ENCODE measurements around the gene MLLT11. TPM values are rescaled to one million over a fixed set of nuclear protein-coding genes. Genes with fewer than 3 reads are reported as not detected.

The MLLT11 gene
- total RNA-seq, 1 donor from 2014 or later = 34.1 TPM

DNA sequence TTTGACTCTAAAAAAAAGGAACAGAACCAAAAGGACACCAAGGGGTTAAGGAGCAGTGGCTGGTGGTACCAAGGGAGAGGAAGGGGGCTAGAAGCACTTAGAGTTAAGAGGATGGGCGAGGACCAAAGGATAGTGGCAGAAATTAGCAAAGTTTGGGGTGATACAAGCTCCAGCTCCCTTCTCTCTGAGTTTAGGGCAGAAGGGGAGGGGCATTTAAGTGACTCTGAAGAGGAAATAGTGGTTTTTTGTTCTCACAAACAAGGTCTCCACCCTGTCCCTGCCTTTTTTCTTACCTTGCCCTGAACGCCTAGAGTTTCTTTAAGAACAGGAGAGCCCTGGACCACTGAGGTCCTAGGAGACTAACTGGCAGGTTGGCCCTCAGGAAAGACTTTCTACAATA lies 4.0 kb upstream of the MLLT11 start:
- Histone ChIP-seq H3K4me3 (peak overlapping the region; percentile 92), H3K36me3 (peaks cover 49% of the 10 kb centered on the region), H3K9me3 (replicated peaks) (no peaks in the 10 kb centered on the region), H3K27me3 (ENCODE audit: low read depth) (no peaks in the 10 kb centered on the region), H3K27ac (replicated peaks) (peak overlapping the region; percentile 96), H3K4me1 (peaks cover 67% of the 10 kb centered on the region)
- DNase-seq = no peak
- TF ChIP-seq CTCF (IDR thresholded peaks at IDR 0.05; ENCODE audit: borderline replicate concordance) = no peak
- intact Hi-C loops (cut with micrococcal nuclease) = no loop called here

DNA sequence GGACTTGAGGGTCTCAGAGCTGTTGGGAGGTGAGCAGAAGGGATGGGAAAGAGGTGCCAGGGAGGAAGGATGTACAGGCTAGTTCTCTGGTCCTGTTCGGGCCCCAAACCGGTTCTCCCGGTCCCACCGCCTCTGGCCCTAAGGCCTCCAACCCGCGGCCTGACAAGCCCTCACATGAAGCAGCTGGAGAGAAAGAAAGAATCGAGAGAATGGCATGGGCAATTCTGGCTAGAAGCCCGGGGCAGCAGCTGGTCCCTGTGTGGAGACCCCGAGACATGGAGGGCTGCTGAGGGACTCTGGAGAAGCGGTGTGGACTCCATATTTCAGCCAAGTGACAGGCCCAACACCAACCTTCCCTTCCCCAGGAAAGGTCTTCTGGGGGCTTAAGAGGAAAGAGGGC lies 1.5 kb upstream of the MLLT11 start:
- no peak for TF ChIP-seq CTCF (IDR thresholded peaks at IDR 0.05; ENCODE audit: borderline replicate concordance)
- no peaks in the 10 kb centered on the region for H3K9me3 ChIP-seq (replicated peaks)
- no peak for DNase-seq
- peaks cover 26% of the 10 kb centered on the region for H3K36me3 ChIP-seq
- H3K27ac ChIP-seq (replicated peaks) = peak overlapping the region; percentile 96
- peaks cover 59% of the 10 kb centered on the region for H3K4me1 ChIP-seq
- H3K4me3 ChIP-seq = peak overlapping the region; percentile 92
- intact Hi-C loops (cut with micrococcal nuclease) = no loop called here
- H3K27me3 ChIP-seq (ENCODE audit: low read depth) = no peaks in the 10 kb centered on the region

GRCh38 chr1:151059109-151060006 lies 839 bp upstream of the MLLT11 start, which contains the start of gene CDC42SE1:
CDC42SE1 (minus strand) TSS chr1:151059622; CDS start chr1:151055730, 3,892 bp downstream.
- H3K4me1 ChIP-seq = peaks cover 59% of the 10 kb centered on the region

GRCh38 chr1:151060657-151061421 lies 642 bp downstream of the MLLT11 start:
- TF ChIP-seq CTCF (IDR thresholded peaks at IDR 0.05; ENCODE audit: borderline replicate concordance) = no peak
- H3K4me1 ChIP-seq = peaks cover 48% of the 10 kb centered on the region
- intact Hi-C loops (cut with micrococcal nuclease) = loop anchor here (10.0 kb wide), 1 partner anchor 56 kb away; the partner anchor contains the start of genes MINDY1 and PRUNE1

More at GRCh38 chr1:151059109-151060006, 839 bp upstream of the MLLT11 start, which contains the start of gene CDC42SE1:
- Histone ChIP-seq H3K36me3 (peaks cover 19% of the 10 kb centered on the region), H3K27me3 (ENCODE audit: low read depth) (no peaks in the 10 kb centered on the region), H3K27ac (replicated peaks) (peak within 1 kb of the TSS; percentile 96), H3K9me3 (replicated peaks) (no peaks in the 10 kb centered on the region), H3K4me3 (peak within 1 kb of the TSS; percentile 92)
- peak; percentile 96 for TF ChIP-seq CTCF (IDR thresholded peaks at IDR 0.05; ENCODE audit: borderline replicate concordance)
- intact Hi-C loops (cut with micrococcal nuclease) = loop anchor here (10.0 kb wide), 1 partner anchor 55 kb away; the partner anchor contains the start of genes MINDY1 and PRUNE1
- DNase-seq = peak; percentile 86

GRCh38 chr1:151061704-151062103 lies 1.5 kb downstream of the MLLT11 start:
- Histone ChIP-seq H3K27ac (replicated peaks) (no peak overlapping the region), H3K36me3 (no peaks in the 10 kb centered on the region), H3K4me1 (peaks cover 39% of the 10 kb centered on the region), H3K4me3 (peak overlapping the region; percentile 92), H3K9me3 (replicated peaks) (no peaks in the 10 kb centered on the region), H3K27me3 (ENCODE audit: low read depth) (no peaks in the 10 kb centered on the region)
- no peak for DNase-seq
- intact Hi-C loops (cut with micrococcal nuclease) = loop anchor here (10.0 kb wide), 1 partner anchor 57 kb away; the partner anchor contains the start of genes MINDY1 and PRUNE1
- no peak for TF ChIP-seq CTCF (IDR thresholded peaks at IDR 0.05; ENCODE audit: borderline replicate concordance)

More at GRCh38 chr1:151060657-151061421, 642 bp downstream of the MLLT11 start:
- Histone ChIP-seq H3K9me3 (replicated peaks) (no peaks in the 10 kb centered on the region), H3K27me3 (ENCODE audit: low read depth) (no peaks in the 10 kb centered on the region), H3K36me3 (peaks cover 4% of the 10 kb centered on the region), H3K4me3 (peak overlapping the region; percentile 92), H3K27ac (replicated peaks) (peak overlapping the region; percentile 96)
- no peak for DNase-seq
